Stimulated activated CD8-positive, alpha-beta memory T cell treated with anti-CD3 and anti-CD28 coated beads, Interleukin-7, amount 100 ng/mL, for 48 hours (primary cell): ENCODE measurements around the gene DMRTA2.

ENCODE experiments used
- DNase-seq, 2 donors: peaks; one replicate each; pipeline ENCODE4 v3.0.0-alpha.2; 2020; ENCODE audit warnings: low read depth in 1 of 2; ENCODE audit errors: extremely low read depth in 1 of 2

Gene DMRTA2

GRCh38 chr1:50424045-50424883 lies 1.0 kb upstream of the DMRTA2 start:
- DNase-seq, result no peak

- no peak for DNase-seq
Measured at GRCh38 chr1:50423670-50424000, 392 bp upstream of the DMRTA2 start.

GRCh38 chr1:50422675-50422945 lies 633 bp downstream of the DMRTA2 start:
- DNase-seq, result no peak

- DNase-seq, result no peak
Measured at GRCh38 chr1:50421768-50422674, 1.2 kb downstream of the DMRTA2 start.

GRCh38 chr1:50421366-50421748 lies 1.9 kb downstream of the DMRTA2 start:
- DNase-seq, result no peak

- no peak for DNase-seq
Measured at GRCh38 chr1:50420689-50421365, 2.4 kb downstream of the DMRTA2 start.

- no peak for DNase-seq
Measured at GRCh38 chr1:50419907-50420677, 3.2 kb downstream of the DMRTA2 start.

- DNase-seq, result no peak
Measured at GRCh38 chr1:50419192-50419906, 3.9 kb downstream of the DMRTA2 start.

- DNase-seq, result no peak
Measured at GRCh38 chr1:50418600-50419109, 4.6 kb downstream of the DMRTA2 start.

GRCh38 chr1:50417946-50418599 lies 5.2 kb downstream of the DMRTA2 start:
- no peak for DNase-seq

- DNase-seq, result no peak
Measured at GRCh38 chr1:50417507-50417906, 5.7 kb downstream of the DMRTA2 start.

GRCh38 chr1:50416553-50417453 lies 6.4 kb downstream of the DMRTA2 start:
- no peak for DNase-seq

GRCh38 chr1:50416150-50416527 lies 7.1 kb downstream of the DMRTA2 start:
- no peak for DNase-seq

- no peak for DNase-seq
Measured at GRCh38 chr1:50415235-50416149, 7.8 kb downstream of the DMRTA2 start.

- DNase-seq, result no peak
Measured at GRCh38 chr1:50414853-50415234, 8.4 kb downstream of the DMRTA2 start.

GRCh38 chr1:50412813-50413476 lies 10.3 kb downstream of the DMRTA2 start:
- DNase-seq, result no peak

- no peak for DNase-seq
Measured at GRCh38 chr1:50405814-50406213, 17.4 kb downstream of the DMRTA2 start.
